ENCODE data around the gene TBK1.
A peak's percentile ranks its signal among the peaks of the same experiment; 100 is the strongest.

The TBK1 gene

DNA sequence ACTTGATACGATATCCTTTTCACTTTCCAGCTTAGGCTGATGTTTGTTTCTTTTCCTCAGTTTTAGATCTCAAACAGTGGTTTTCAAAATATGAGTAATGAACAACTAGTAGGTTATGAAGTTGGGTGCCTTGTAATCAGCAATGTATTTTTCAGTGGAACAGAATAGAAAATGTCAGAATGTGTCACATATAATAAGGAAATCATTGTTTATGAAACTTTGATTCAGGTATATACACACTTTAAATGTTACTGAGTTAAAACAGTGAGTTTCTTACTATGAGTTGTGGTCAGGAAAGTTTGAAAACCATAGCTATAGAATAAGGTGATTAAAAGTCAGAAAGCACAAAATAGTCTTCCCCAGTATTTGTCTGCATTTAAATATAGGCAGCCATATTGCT is 39.8 kb downstream of the TBK1 start (continued):
- TF ChIP-seq, protein P1, sequence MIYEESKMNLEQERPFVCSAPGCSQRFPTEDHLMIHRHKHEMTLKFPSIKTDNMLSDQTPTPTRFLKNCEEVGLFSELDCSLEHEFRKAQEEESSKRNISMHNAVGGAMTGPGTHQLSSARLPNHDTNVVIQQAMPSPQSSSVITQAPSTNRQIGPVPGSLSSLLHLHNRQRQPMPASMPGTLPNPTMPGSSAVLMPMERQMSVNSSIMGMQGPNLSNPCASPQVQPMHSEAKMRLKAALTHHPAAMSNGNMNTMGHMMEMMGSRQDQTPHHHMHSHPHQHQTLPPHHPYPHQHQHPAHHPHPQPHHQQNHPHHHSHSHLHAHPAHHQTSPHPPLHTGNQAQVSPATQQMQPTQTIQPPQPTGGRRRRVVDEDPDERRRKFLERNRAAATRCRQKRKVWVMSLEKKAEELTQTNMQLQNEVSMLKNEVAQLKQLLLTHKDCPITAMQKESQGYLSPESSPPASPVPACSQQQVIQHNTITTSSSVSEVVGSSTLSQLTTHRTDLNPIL (CRISPR knock-in tag; IDR thresholded peaks at IDR 0.05; ENCODE audit: low read depth) = no peak
- TF ChIP-seq CSDC2 (CRISPR knock-in tag; IDR thresholded peaks at IDR 0.05) = no peak
- no peak for TF ChIP-seq ZFP3 (CRISPR knock-in tag; IDR thresholded peaks at IDR 0.05)
- TF ChIP-seq PPARA (CRISPR knock-in tag; IDR thresholded peaks at IDR 0.05; ENCODE audit: borderline replicate concordance) = no peak

DNA sequence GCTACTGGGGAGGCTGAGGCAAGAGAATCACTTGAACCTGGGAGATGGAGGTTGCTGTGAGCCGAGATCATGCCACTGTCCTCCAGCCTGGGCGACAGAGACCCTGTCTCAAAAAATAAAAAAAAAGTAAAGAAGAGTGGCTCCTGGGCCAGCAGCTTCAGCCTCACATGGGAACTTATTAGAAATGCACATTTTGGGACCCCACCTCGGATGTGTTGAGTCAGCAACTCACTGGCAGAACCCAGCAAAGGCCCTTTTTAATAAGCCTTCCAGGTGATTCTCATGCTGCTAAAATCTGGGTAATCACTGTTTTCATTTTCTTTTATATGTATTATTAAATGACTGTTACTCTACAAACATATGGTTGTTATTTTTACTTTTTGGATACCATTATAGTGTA is 41.6 kb downstream of the TBK1 start:
- TF ChIP-seq ESRRG (CRISPR knock-in tag; IDR thresholded peaks at IDR 0.05) (no peak), ZFP3 (CRISPR knock-in tag; IDR thresholded peaks at IDR 0.05) (no peak), TOX (CRISPR knock-in tag; IDR thresholded peaks at IDR 0.05; ENCODE audit: borderline replicate concordance) (no peak), ZNF8 (CRISPR knock-in tag; IDR thresholded peaks at IDR 0.05) (no peak), ZNF565 (CRISPR knock-in tag; conservative IDR thresholded peaks at IDR 0.05; ENCODE audit: low read depth) (no peak), TCF4 (CRISPR knock-in tag; IDR thresholded peaks at IDR 0.05; ENCODE audit: borderline replicate concordance) (no peak), ZC3H10 (CRISPR knock-in tag; IDR thresholded peaks at IDR 0.05) (no peak), ARNTL (CRISPR knock-in tag; IDR thresholded peaks at IDR 0.05; ENCODE audit: borderline replicate concordance, low read depth) (no peak), GLIS3 (CRISPR knock-in tag; IDR thresholded peaks at IDR 0.05) (no peak), CSDC2 (CRISPR knock-in tag; IDR thresholded peaks at IDR 0.05) (no peak), OSR1 (CRISPR knock-in tag; IDR thresholded peaks at IDR 0.05) (no peak), PPARA (CRISPR knock-in tag; IDR thresholded peaks at IDR 0.05; ENCODE audit: borderline replicate concordance) (no peak), RARB (CRISPR knock-in tag; IDR thresholded peaks at IDR 0.05) (no peak), ZNF70 (CRISPR knock-in tag; IDR thresholded peaks at IDR 0.05) (no peak), SNAI2 (CRISPR knock-in tag; IDR thresholded peaks at IDR 0.05) (no peak)
- TF ChIP-seq, protein P2, sequence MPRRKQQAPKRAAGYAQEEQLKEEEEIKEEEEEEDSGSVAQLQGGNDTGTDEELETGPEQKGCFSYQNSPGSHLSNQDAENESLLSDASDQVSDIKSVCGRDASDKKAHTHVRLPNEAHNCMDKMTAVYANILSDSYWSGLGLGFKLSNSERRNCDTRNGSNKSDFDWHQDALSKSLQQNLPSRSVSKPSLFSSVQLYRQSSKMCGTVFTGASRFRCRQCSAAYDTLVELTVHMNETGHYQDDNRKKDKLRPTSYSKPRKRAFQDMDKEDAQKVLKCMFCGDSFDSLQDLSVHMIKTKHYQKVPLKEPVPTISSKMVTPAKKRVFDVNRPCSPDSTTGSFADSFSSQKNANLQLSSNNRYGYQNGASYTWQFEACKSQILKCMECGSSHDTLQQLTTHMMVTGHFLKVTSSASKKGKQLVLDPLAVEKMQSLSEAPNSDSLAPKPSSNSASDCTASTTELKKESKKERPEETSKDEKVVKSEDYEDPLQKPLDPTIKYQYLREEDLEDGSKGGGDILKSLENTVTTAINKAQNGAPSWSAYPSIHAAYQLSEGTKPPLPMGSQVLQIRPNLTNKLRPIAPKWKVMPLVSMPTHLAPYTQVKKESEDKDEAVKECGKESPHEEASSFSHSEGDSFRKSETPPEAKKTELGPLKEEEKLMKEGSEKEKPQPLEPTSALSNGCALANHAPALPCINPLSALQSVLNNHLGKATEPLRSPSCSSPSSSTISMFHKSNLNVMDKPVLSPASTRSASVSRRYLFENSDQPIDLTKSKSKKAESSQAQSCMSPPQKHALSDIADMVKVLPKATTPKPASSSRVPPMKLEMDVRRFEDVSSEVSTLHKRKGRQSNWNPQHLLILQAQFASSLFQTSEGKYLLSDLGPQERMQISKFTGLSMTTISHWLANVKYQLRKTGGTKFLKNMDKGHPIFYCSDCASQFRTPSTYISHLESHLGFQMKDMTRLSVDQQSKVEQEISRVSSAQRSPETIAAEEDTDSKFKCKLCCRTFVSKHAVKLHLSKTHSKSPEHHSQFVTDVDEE (CRISPR knock-in tag; IDR thresholded peaks at IDR 0.05) = no peak
- TF ChIP-seq, protein P3, sequence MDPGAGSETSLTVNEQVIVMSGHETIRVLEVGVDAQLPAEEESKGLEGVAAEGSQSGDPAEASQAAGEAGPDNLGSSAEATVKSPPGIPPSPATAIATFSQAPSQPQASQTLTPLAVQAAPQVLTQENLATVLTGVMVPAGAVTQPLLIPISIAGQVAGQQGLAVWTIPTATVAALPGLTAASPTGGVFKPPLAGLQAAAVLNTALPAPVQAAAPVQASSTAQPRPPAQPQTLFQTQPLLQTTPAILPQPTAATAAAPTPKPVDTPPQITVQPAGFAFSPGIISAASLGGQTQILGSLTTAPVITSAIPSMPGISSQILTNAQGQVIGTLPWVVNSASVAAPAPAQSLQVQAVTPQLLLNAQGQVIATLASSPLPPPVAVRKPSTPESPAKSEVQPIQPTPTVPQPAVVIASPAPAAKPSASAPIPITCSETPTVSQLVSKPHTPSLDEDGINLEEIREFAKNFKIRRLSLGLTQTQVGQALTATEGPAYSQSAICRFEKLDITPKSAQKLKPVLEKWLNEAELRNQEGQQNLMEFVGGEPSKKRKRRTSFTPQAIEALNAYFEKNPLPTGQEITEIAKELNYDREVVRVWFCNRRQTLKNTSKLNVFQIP (CRISPR knock-in tag; IDR thresholded peaks at IDR 0.05; ENCODE audit: borderline replicate concordance, low read depth) = no peak
- TF ChIP-seq, protein P4, sequence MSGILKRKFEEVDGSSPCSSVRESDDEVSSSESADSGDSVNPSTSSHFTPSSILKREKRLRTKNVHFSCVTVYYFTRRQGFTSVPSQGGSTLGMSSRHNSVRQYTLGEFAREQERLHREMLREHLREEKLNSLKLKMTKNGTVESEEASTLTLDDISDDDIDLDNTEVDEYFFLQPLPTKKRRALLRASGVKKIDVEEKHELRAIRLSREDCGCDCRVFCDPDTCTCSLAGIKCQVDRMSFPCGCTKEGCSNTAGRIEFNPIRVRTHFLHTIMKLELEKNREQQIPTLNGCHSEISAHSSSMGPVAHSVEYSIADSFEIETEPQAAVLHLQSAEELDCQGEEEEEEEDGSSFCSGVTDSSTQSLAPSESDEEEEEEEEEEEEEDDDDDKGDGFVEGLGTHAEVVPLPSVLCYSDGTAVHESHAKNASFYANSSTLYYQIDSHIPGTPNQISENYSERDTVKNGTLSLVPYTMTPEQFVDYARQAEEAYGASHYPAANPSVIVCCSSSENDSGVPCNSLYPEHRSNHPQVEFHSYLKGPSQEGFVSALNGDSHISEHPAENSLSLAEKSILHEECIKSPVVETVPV (CRISPR knock-in tag; IDR thresholded peaks at IDR 0.05) = no peak
- TF ChIP-seq, protein P1 (CRISPR knock-in tag; IDR thresholded peaks at IDR 0.05; ENCODE audit: low read depth) = no peak
- ATAC-seq = no peak

DNA sequence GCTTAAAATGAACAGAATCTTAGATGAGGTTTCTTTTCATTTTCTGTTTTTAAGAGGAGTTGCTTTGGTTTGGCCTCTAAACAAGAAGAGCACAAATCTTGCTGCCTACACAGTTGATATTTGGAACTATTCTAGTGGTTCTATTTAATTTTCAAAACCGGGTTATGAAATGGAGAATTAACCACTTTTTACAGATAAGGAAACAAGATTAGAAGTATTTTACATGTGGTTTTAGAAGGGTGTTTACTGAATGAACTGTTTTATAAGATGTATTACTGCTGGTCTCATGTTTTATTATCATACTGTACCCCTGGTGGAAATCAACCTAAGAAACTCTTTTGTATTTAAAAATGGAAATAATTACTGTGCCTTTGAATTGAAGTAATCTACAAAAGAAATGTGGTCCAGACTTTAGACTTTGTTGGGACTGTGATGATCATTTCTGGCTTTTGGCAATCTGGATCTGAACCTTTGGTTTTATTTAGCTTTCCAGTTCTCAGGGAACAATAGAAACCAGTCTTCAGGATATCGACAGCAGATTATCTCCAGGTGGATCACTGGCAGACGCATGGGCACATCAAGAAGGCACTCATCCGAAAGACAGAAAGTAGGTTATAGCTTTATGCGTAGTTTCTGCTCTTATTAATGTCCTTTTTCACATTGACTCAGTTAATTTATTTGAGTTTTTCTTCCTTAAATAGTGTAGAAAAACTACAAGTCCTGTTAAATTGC is 43.2 kb downstream of the TBK1 start:
- ATAC-seq = no peak
- no peak for TF ChIP-seq ZFP30 (CRISPR knock-in tag; IDR thresholded peaks at IDR 0.05)
- TF ChIP-seq, protein P3 (CRISPR knock-in tag; IDR thresholded peaks at IDR 0.05; ENCODE audit: borderline replicate concordance, low read depth) = no peak
- TF ChIP-seq, protein P5, sequence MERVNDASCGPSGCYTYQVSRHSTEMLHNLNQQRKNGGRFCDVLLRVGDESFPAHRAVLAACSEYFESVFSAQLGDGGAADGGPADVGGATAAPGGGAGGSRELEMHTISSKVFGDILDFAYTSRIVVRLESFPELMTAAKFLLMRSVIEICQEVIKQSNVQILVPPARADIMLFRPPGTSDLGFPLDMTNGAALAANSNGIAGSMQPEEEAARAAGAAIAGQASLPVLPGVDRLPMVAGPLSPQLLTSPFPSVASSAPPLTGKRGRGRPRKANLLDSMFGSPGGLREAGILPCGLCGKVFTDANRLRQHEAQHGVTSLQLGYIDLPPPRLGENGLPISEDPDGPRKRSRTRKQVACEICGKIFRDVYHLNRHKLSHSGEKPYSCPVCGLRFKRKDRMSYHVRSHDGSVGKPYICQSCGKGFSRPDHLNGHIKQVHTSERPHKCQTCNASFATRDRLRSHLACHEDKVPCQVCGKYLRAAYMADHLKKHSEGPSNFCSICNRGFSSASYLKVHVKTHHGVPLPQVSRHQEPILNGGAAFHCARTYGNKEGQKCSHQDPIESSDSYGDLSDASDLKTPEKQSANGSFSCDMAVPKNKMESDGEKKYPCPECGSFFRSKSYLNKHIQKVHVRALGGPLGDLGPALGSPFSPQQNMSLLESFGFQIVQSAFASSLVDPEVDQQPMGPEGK (CRISPR knock-in tag; IDR thresholded peaks at IDR 0.05; ENCODE audit: borderline replicate concordance) = no peak
- TF ChIP-seq, protein P2 (CRISPR knock-in tag; IDR thresholded peaks at IDR 0.05) = peak; percentile 48; the same call in 1 of the 2 replicates
